SK-N-SH (cell line): ENCODE data around the gene PHACTR4.
"Not testable (repeated sequence)": the region's sequence is repeated elsewhere in the genome, so short reads cannot be mapped to it uniquely, and the experiment has no call there.

Experiments
- CTCF ChIP-seq: fragments of 200-600 bp; sonication (generic); IDR thresholded peaks from 2 replicates; pipeline ENCODE4 v1.6.1; 2017; ENCODE audit warnings: antibody characterized with exemption, mild to moderate bottlenecking, moderate library complexity
- EZH2phosphoT487 ChIP-seq: fragments of 200-600 bp; sonication (generic); IDR thresholded peaks from 2 replicates; pipeline ENCODE4 v1.6.1; 2017; ENCODE audit warnings: low read depth, mixed run types, mild to moderate bottlenecking, antibody characterized with exemption, moderate library complexity, borderline replicate concordance
- FOXM1 ChIP-seq: IDR thresholded peaks from 2 replicates; pipeline ENCODE4 v1.4.0; 2012; ENCODE audit warnings: low read depth, mild to moderate bottlenecking
- GABPA ChIP-seq: IDR thresholded peaks from 2 replicates; pipeline ENCODE4 v1.4.0; 2012; ENCODE audit warnings: low read depth, mild to moderate bottlenecking
- GATA2 ChIP-seq: sonication (generic); formaldehyde crosslinking; IDR thresholded peaks from 2 replicates; pipeline ENCODE4 v1.5.0; 2020; ENCODE audit warnings: mild to moderate bottlenecking, missing genetic modification reagents
- MEF2A ChIP-seq: IDR thresholded peaks from 2 replicates; pipeline ENCODE4 v1.4.0; 2012; ENCODE audit warnings: low read depth, borderline replicate concordance
- NFIC ChIP-seq: IDR thresholded peaks from 2 replicates; pipeline ENCODE4 v1.4.0; 2012; ENCODE audit warnings: borderline replicate concordance
- SIN3A ChIP-seq: IDR thresholded peaks from 2 replicates; pipeline ENCODE4 v1.6.1; 2012; ENCODE audit warnings: low read depth, mild to moderate bottlenecking, low read length, moderate library complexity, borderline replicate concordance
- TAF1 ChIP-seq: IDR thresholded peaks from 2 replicates; pipeline ENCODE4 v1.6.1; 2012; ENCODE audit warnings: low read depth, mild to moderate bottlenecking, low read length, moderate library complexity, borderline replicate concordance
- USF2 ChIP-seq: fragments of 150-350 bp; IDR thresholded peaks from 2 replicates; pipeline ENCODE4 v1.6.1; 2017; ENCODE audit warnings: antibody characterized with exemption, low read length, low read depth, borderline replicate concordance
- TF ChIP-seq, protein P1 (sequence below): IDR thresholded peaks from 2 replicates; pipeline ENCODE4 v1.4.0; 2012; ENCODE audit warnings: low read depth, borderline replicate concordance
- TF ChIP-seq, protein P2 (sequence below): IDR thresholded peaks from 2 replicates; pipeline ENCODE4; 2012

DNA sequence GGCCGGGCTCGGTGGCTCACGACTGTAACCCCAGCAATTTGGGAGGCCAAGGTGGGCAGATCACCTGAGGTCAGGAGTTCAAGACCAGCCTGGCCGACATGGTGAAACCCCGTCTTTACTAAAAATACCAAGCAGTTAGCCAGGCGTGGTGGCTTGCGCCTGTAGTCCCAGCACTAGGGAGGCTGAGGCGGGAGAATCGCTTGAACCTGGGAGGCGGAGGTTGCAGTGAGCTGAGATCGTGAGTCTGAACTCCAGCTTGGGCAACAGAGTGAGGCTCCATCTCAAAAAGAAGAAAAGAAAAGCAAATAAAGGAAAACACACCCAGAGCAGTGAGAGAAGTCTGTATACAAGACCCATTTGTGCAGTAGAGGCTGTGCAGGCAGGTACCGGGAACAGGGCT lies 151.3 kb downstream of the PHACTR4 start:
- not testable (repeated sequence) for TF ChIP-seq CTCF; GABPA; TAF1; GATA2 (CRISPR knock-in tag); NFIC; EZH2phosphoT487; FOXM1; USF2; MEF2A; SIN3A
- TF ChIP-seq, protein P1, sequence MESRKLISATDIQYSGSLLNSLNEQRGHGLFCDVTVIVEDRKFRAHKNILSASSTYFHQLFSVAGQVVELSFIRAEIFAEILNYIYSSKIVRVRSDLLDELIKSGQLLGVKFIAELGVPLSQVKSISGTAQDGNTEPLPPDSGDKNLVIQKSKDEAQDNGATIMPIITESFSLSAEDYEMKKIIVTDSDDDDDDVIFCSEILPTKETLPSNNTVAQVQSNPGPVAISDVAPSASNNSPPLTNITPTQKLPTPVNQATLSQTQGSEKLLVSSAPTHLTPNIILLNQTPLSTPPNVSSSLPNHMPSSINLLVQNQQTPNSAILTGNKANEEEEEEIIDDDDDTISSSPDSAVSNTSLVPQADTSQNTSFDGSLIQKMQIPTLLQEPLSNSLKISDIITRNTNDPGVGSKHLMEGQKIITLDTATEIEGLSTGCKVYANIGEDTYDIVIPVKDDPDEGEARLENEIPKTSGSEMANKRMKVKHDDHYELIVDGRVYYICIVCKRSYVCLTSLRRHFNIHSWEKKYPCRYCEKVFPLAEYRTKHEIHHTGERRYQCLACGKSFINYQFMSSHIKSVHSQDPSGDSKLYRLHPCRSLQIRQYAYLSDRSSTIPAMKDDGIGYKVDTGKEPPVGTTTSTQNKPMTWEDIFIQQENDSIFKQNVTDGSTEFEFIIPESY, result not testable (repeated sequence)
- TF ChIP-seq, protein P2, sequence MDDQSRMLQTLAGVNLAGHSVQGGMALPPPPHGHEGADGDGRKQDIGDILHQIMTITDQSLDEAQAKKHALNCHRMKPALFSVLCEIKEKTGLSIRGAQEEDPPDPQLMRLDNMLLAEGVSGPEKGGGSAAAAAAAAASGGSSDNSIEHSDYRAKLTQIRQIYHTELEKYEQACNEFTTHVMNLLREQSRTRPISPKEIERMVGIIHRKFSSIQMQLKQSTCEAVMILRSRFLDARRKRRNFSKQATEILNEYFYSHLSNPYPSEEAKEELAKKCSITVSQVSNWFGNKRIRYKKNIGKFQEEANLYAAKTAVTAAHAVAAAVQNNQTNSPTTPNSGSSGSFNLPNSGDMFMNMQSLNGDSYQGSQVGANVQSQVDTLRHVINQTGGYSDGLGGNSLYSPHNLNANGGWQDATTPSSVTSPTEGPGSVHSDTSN, result not testable (repeated sequence)
